Calu3 (cell line): ENCODE results near the gene CDKAL1. TPM values are rescaled to one million over a fixed set of nuclear protein-coding genes. Genes with fewer than 3 reads are reported as not detected.

Source experiments
- BruUV-seq: library from RNA; stranded (reverse); fragments of 400-500 nt; replicated peaks from 2 replicates; lab custom pipeline; 2021; lab: Mats Ljungman, UMichigan
- CTCF ChIA-PET: fragments of 300-600 bp; sonication (Branson Sonifier 250); formaldehyde crosslinking; loops from one replicate; lab custom pipeline; 2022; ENCODE audit warnings: antibody characterized with exemption; lab: Charles Lee
- DNase-seq: peaks from one replicate; pipeline ENCODE4 v3.0.0; 2022
- H3K27ac Mint-ChIP-seq: one replicate; pipeline ENCODE4 v1.8.0; 2022; ENCODE audit warnings: mixed read lengths; ENCODE audit not compliant: unreplicated experiment
- H3K27me3 Mint-ChIP-seq: one replicate; pipeline ENCODE4 v1.8.0; 2022; ENCODE audit warnings: mixed read lengths; ENCODE audit not compliant: unreplicated experiment
- H3K36me3 Mint-ChIP-seq: one replicate; pipeline ENCODE4 v1.8.0; 2022; ENCODE audit warnings: mild to moderate bottlenecking, moderate library complexity, mixed read lengths; ENCODE audit not compliant: insufficient read depth, unreplicated experiment
- H3K4me1 Mint-ChIP-seq: one replicate; pipeline ENCODE4 v1.8.0; 2022; ENCODE audit warnings: mild to moderate bottlenecking, low read depth, mixed read lengths; ENCODE audit not compliant: unreplicated experiment
- H3K4me3 Mint-ChIP-seq: one replicate; pipeline ENCODE4 v1.8.0; 2022; ENCODE audit warnings: mild to moderate bottlenecking, low read depth, moderate library complexity, mixed read lengths; ENCODE audit not compliant: unreplicated experiment
- H3K9me3 Mint-ChIP-seq: one replicate; pipeline ENCODE4 v1.8.0; 2022; ENCODE audit warnings: low read depth, mixed read lengths; ENCODE audit not compliant: unreplicated experiment
- CTCF ChIP-seq: fragments of 200-600 bp; IDR thresholded peaks from one replicate; pipeline ENCODE4 v1.8.0; 2022; ENCODE audit warnings: antibody characterized with exemption; ENCODE audit not compliant: unreplicated experiment
- intact Hi-C: fragments of 100-400 bp; cut with micrococcal nuclease; formaldehyde crosslinking; loops from one replicate; pipeline ENCODE4 v1.10.0; 2022; ENCODE audit not compliant: unreplicated experiment
- total RNA-seq: library from RNA; stranded (reverse); gene quantifications from 2 replicates; pipeline ENCODE4 v1.2.3, GENCODE V29; 2022

Gene CDKAL1
- total RNA-seq, 1 experiment from 2014 or later = 39.6 TPM

GRCh38 chr6:21228876-21229460 lies 694.7 kb downstream of the CDKAL1 start:
- DNase-seq = no peak
- intact Hi-C loops = no loop called here
- Mint-ChIP-seq H3K27me3 (no peaks in the 10 kb centered on the region), H3K4me1 (peaks cover 12% of the 10 kb centered on the region), H3K36me3 (no peaks in the 10 kb centered on the region), H3K4me3 (no peak overlapping the region), H3K9me3 (peaks cover 2% of the 10 kb centered on the region), H3K27ac (no peak overlapping the region)
- CTCF ChIA-PET = no interaction called here
- TF ChIP-seq CTCF = no peak
- no TSS peak for BruUV-seq

- Mint-ChIP-seq H3K4me3 (no peak overlapping the region), H3K27me3 (no peaks in the 10 kb centered on the region), H3K27ac (no peak overlapping the region), H3K4me1 (peaks cover 12% of the 10 kb centered on the region), H3K36me3 (no peaks in the 10 kb centered on the region), H3K9me3 (peaks cover 2% of the 10 kb centered on the region)
- intact Hi-C loops = no loop called here
- no peak for DNase-seq
- TF ChIP-seq CTCF = no peak
- CTCF ChIA-PET = no interaction called here
- BruUV-seq = no TSS peak
Measured at GRCh38 chr6:21230536-21230935, 696.3 kb downstream of the CDKAL1 start.

GRCh38 chr6:21235162-21235561 lies 700.9 kb downstream of the CDKAL1 start:
- Mint-ChIP-seq H3K4me3 (no peak overlapping the region), H3K27ac (no peak overlapping the region), H3K36me3 (no peaks in the 10 kb centered on the region), H3K4me1 (no peaks in the 10 kb centered on the region), H3K27me3 (no peaks in the 10 kb centered on the region), H3K9me3 (peaks cover 2% of the 10 kb centered on the region)
- intact Hi-C loops = no loop called here
- DNase-seq = no peak
- no TSS peak for BruUV-seq
- no peak for TF ChIP-seq CTCF
- CTCF ChIA-PET = no interaction called here

GRCh38 chr6:21238208-21238607 lies 704.0 kb downstream of the CDKAL1 start:
- Mint-ChIP-seq H3K27me3 (no peaks in the 10 kb centered on the region), H3K9me3 (peaks cover 2% of the 10 kb centered on the region), H3K4me3 (no peak overlapping the region), H3K36me3 (no peaks in the 10 kb centered on the region), H3K27ac (no peak overlapping the region), H3K4me1 (no peaks in the 10 kb centered on the region)
- intact Hi-C loops = no loop called here
- BruUV-seq = no TSS peak
- CTCF ChIA-PET = interaction anchor here (1.2 kb wide), 1 partner anchor 13 kb away, joined by 3 read pairs; no protein-coding TSS in a partner anchor
- no peak for TF ChIP-seq CTCF
- no peak for DNase-seq
